CD14-positive monocyte (primary cell): Measurements from ENCODE around the gene SELENOO. TPM values are rescaled to one million over a fixed set of nuclear protein-coding genes. Genes with fewer than 3 reads are reported as not detected.

Experiments used
- DNase-seq, 3 donors: peaks; one replicate each; pipeline ENCODE4 v3.0.0-alpha.2; 2011 to 2022
- H2AFZ ChIP-seq: 2 replicates; pipeline ENCODE4 v1.6.0; 2012; ENCODE audit warnings: mild to moderate bottlenecking, low read depth, low read length, inconsistent platforms; ENCODE audit not compliant: insufficient read depth, poor library complexity, severe bottlenecking
- H3K27ac ChIP-seq, 2 donors: 1 replicate in 1 of 2; 2 replicates in 1 of 2; pipeline ENCODE4 v1.5.1; 2012 to 2013; ENCODE audit warnings: low read length in 2 of 2, control low read depth in 1 of 2, inconsistent platforms in 1 of 2, low read depth in 1 of 2, mild to moderate bottlenecking in 1 of 2
- H3K27me3 ChIP-seq, 2 donors: one replicate each; pipeline versions ENCODE4 v1.6.0 to v1.6.1; 2011 to 2013; ENCODE audit warnings: low read length in 2 of 2; ENCODE audit not compliant: control insufficient read depth in 2 of 2, insufficient read depth in 2 of 2
- H3K36me3 ChIP-seq, 2 donors: replicated peaks in 1 of 2; 1 replicate in 1 of 2; 2 replicates in 1 of 2; pipeline versions ENCODE4 v1.5.1 to v1.6.1; 2012 to 2013; ENCODE audit warnings: low read length in 2 of 2, control low read depth in 1 of 2, inconsistent platforms in 1 of 2, mild to moderate bottlenecking in 1 of 2; ENCODE audit not compliant: insufficient read depth in 2 of 2, control insufficient read depth in 1 of 2
- H3K4me1 ChIP-seq, 2 donors: 1 replicate in 1 of 2; 2 replicates in 1 of 2; pipeline versions ENCODE4 v1.5.1 to v1.6.1; 2012 to 2013; ENCODE audit warnings: low read length in 2 of 2, control low read depth in 1 of 2, inconsistent platforms in 1 of 2, mild to moderate bottlenecking in 1 of 2, moderate library complexity in 1 of 2; ENCODE audit not compliant: insufficient read depth in 2 of 2, control insufficient read depth in 1 of 2
- H3K4me2 ChIP-seq: replicated peaks from 2 replicates; pipeline ENCODE3; 2012; ENCODE audit warnings: low read length, moderate library complexity, mild to moderate bottlenecking; ENCODE audit not compliant: poor library complexity, severe bottlenecking; ENCODE audit errors: extremely low read depth
- H3K4me3 ChIP-seq, 3 experiments: fragments of 200-600 bp in 1 of 3; sonication (generic) in 1 of 3; replicated peaks in 1 of 3; 1 replicate in 2 of 3; 2 replicates in 1 of 3; pipeline ENCODE4 v1.5.1; 2011 to 2013; ENCODE audit warnings: low read length in 3 of 3, mild to moderate bottlenecking in 3 of 3, control low read depth in 2 of 3, low read depth in 2 of 3, inconsistent platforms in 1 of 3, moderate library complexity in 1 of 3
- H3K79me2 ChIP-seq: 2 replicates; pipeline ENCODE4 v1.6.0; 2012; ENCODE audit warnings: mild to moderate bottlenecking, control low read depth, inconsistent platforms, low read length, moderate library complexity; ENCODE audit not compliant: insufficient read depth
- H3K9ac ChIP-seq: 2 replicates; pipeline ENCODE4 v1.6.0; 2017; ENCODE audit warnings: low read length, mild to moderate bottlenecking; ENCODE audit not compliant: insufficient read depth, poor library complexity, severe bottlenecking
- H3K9me3 ChIP-seq, 2 donors: replicated peaks in 1 of 2; 1 replicate in 1 of 2; 2 replicates in 1 of 2; pipeline versions ENCODE4 v1.5.1 to v1.6.1; 2012 to 2013; ENCODE audit warnings: low read length in 2 of 2, control low read depth in 1 of 2; ENCODE audit not compliant: control insufficient read depth in 1 of 2, insufficient read depth in 1 of 2
- H4K20me1 ChIP-seq: 2 replicates; pipeline ENCODE4 v1.6.0; 2012; ENCODE audit warnings: mild to moderate bottlenecking, low read length, control low read depth, moderate library complexity; ENCODE audit not compliant: insufficient read depth
- H3K27ac Mint-ChIP-seq, 7 donors: one replicate each; pipeline ENCODE4 v1.8.0; 2020; ENCODE audit warnings: mild to moderate bottlenecking in 7 of 7, mixed read lengths in 7 of 7, moderate library complexity in 6 of 7, inconsistent platforms in 2 of 7
- H3K27me3 Mint-ChIP-seq, 3 donors: one replicate each; pipeline ENCODE4 v1.8.0; 2021 to 2022; ENCODE audit warnings: low read depth in 3 of 3, mild to moderate bottlenecking in 3 of 3, mixed read lengths in 3 of 3, moderate library complexity in 3 of 3, inconsistent platforms in 1 of 3
- H3K36me3 Mint-ChIP-seq, 2 donors: one replicate each; pipeline ENCODE4 v1.8.0; 2020; ENCODE audit warnings: mixed read lengths in 2 of 2, inconsistent platforms in 1 of 2, mild to moderate bottlenecking in 1 of 2
- H3K4me1 Mint-ChIP-seq: one replicate; pipeline ENCODE4 v1.8.0; 2020; ENCODE audit warnings: mild to moderate bottlenecking, mixed read lengths
- H3K4me3 Mint-ChIP-seq, 2 donors: one replicate each; pipeline ENCODE4 v1.8.0; 2020; ENCODE audit warnings: mild to moderate bottlenecking in 2 of 2, mixed read lengths in 2 of 2, moderate library complexity in 1 of 2
- H3K9me3 Mint-ChIP-seq, 7 donors: one replicate each; pipeline ENCODE4 v1.8.0; 2020 to 2022; ENCODE audit warnings: mixed read lengths in 7 of 7, mild to moderate bottlenecking in 6 of 7, moderate library complexity in 6 of 7, inconsistent platforms in 2 of 7
- CTCF ChIP-seq: fragments of 200-600 bp; IDR thresholded peaks from one replicate; pipeline ENCODE4 v1.8.0; 2022; ENCODE audit warnings: antibody characterized with exemption, mild to moderate bottlenecking
- WGBS: methylation state at CpG from one replicate; pipeline ENCODE4 v1.1.5; 2013; ENCODE audit warnings: missing lambda C conversion rate; ENCODE audit not compliant: insufficient coverage; 5-methylcytosine and 5-hydroxymethylcytosine counted together
- intact Hi-C, 2 donors: fragments of 100-400 bp; cut with micrococcal nuclease; formaldehyde crosslinking; loops; one replicate each; pipeline versions ENCODE4 v1.15.0 to v1.15.1; 2023
- polyA plus RNA-seq, 3 donors: library from polyadenylated mRNA; depleted of rRNA in 1 of 3; unstranded in 2 of 3; stranded (reverse) in 1 of 3; fragments of 300-500 nt in 2 of 3; fragments of >200 nt in 1 of 3; fragmentation: Illumina TruSeq in 2 of 3; gene quantifications; 1 replicate in 2 of 3; 2 replicates in 1 of 3; pipeline ENCODE4 v1.2.3, GENCODE V29; 2012 to 2021

Gene SELENOO
- polyA plus RNA-seq, 3 donors = 2.7 to 76.9 (median 8.7) TPM

GRCh38 chr22:50245214-50246072 lies 44.6 kb downstream of the SELENOO start:
- peaks cover 70% of the 10 kb centered on the region for H3K79me2 ChIP-seq
- intact Hi-C loops = loop anchor here in 1 of 2 donors (2.0 kb wide), 1 partner anchor 97 kb away; the partner anchor contains the start of gene PPP6R2
- Mint-ChIP-seq H3K4me1 (peaks cover 53% of the 10 kb centered on the region), H3K9me3 (no peaks in the 10 kb centered on the region), H3K27ac (peak overlapping the region; percentile 97 to 100 (median 99)), H3K4me3 (peak overlapping the region; percentile 96 to 98), H3K36me3 (peaks cover 8 to 20% of the 10 kb centered on the region in 2 donors), H3K27me3 (no peaks in the 10 kb centered on the region)
- H3K36me3 ChIP-seq = peaks cover 15 to 35% of the 10 kb centered on the region in 2 donors
- H3K9ac ChIP-seq = peak overlapping the region; percentile 90
- peak overlapping the region; percentile 95 for H3K4me2 ChIP-seq
- H3K4me1 ChIP-seq = peaks cover 61 to 68% of the 10 kb centered on the region in 2 donors
- no peak for TF ChIP-seq CTCF
- peak overlapping the region; percentile 77 to 99 (median 98) for H3K4me3 ChIP-seq
- 15% methylated on average over 42 of the region's 53 CpGs for WGBS
- peaks cover 17% of the 10 kb centered on the region for H4K20me1 ChIP-seq
- H3K9me3 ChIP-seq = no peaks in the 10 kb centered on the region
- H2AFZ ChIP-seq = peak overlapping the region; percentile 97
- H3K27me3 ChIP-seq = no peaks in the 10 kb centered on the region
- H3K27ac ChIP-seq = peak overlapping the region; percentile 87 to 96
- no peak for DNase-seq

DNA sequence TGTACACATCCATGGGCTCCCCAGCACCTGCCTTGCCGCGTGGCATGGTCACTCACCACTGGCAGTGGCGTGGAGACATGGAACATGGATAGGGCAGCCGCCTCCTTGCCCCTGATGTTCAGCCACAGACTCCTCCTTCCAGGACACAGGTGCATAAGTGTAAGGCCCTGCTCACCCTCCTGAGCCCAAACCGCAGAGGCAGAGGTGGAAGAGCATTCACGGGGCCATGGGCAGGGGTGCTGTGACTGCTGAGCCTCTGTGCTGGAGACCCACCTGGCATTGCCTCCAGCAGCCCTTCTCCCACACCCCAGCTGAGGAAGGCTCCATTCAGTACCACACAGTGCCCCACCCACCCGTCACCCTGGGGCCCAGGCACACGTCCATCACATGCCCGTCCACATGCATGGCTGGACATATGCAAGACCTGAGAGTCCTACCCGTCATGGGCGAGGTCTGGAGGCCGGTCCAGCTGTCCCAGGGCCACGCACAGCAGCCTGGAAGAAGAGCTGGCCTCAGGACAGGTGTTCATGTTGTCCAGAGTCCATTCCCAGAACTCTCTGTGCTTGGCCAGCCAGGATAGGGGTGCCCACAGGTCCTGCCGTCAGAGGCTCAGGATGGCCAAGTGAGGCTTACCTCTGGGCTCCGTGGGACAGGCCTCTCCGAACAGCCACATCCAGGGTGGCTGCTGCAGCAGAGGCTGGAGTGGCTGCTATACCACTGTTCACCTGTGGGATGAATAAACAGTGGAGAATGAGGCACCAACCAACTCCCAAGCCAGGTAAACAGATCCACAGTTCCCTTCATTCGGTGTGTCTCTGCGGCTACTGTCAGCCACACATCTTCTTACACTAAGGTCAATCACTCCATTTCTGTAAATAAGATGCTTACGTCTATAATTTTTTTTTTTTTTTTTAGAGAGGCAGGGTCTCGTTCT lies 45.7 kb downstream of the SELENOO start:
- peak overlapping the region in 1 of 3 experiments; percentile 98 for H3K4me3 ChIP-seq
- no peaks in the 10 kb centered on the region for H3K9me3 ChIP-seq
- peaks cover 16% of the 10 kb centered on the region for H4K20me1 ChIP-seq
- 94% methylated on average over 14 of the region's 20 CpGs for WGBS
- intact Hi-C loops = no loop called here
- Mint-ChIP-seq H3K27me3 (no peaks in the 10 kb centered on the region), H3K4me3 (peak overlapping the region in 1 of 2 donors; percentile 37), H3K4me1 (peaks cover 48% of the 10 kb centered on the region), H3K27ac (peak overlapping the region; percentile 6 to 98 (median 68)), H3K9me3 (no peaks in the 10 kb centered on the region), H3K36me3 (peaks cover 8 to 20% of the 10 kb centered on the region in 2 donors)
- H3K9ac ChIP-seq = peak overlapping the region; percentile 90
- H3K27me3 ChIP-seq = no peaks in the 10 kb centered on the region
- DNase-seq = no peak
- H3K36me3 ChIP-seq = peaks cover 15 to 35% of the 10 kb centered on the region in 2 donors
- no peak overlapping the region for H2AFZ ChIP-seq
- H3K4me2 ChIP-seq = peak overlapping the region; percentile 95
- TF ChIP-seq CTCF = no peak
- peaks cover 61 to 74% of the 10 kb centered on the region in 2 donors for H3K4me1 ChIP-seq
- peak overlapping the region; percentile 87 to 96 for H3K27ac ChIP-seq
- H3K79me2 ChIP-seq = peaks cover 59% of the 10 kb centered on the region
